Large intestine (tissue), 3 donors: ENCODE results near the gene OGA. TPM values are rescaled to one million over a fixed set of nuclear protein-coding genes. Genes with fewer than 3 reads are reported as not detected.

Source experiments
- DNase-seq, 2 donors: peaks; one replicate each; pipeline versions ENCODE4 v3.0.0 to v3.0.0-alpha.2; 2013
- H3K27ac ChIP-seq: one replicate; pipeline ENCODE4 v1.5.1; 2013; ENCODE audit warnings: low read length
- H3K27me3 ChIP-seq: 2 replicates; pipeline ENCODE4 v1.6.1; 2013; ENCODE audit warnings: low read length; ENCODE audit not compliant: control insufficient read depth, insufficient read depth
- H3K36me3 ChIP-seq: 2 replicates; pipeline ENCODE4 v1.6.1; 2013; ENCODE audit warnings: low read length; ENCODE audit not compliant: control insufficient read depth, insufficient read depth
- H3K4me1 ChIP-seq: one replicate; pipeline ENCODE4 v1.6.1; 2013; ENCODE audit warnings: low read length; ENCODE audit not compliant: control insufficient read depth, insufficient read depth
- H3K4me3 ChIP-seq: one replicate; pipeline ENCODE4 v1.5.1; 2013; ENCODE audit warnings: low read length
- H3K9me3 ChIP-seq: one replicate; pipeline ENCODE4 v1.6.1; 2013; ENCODE audit warnings: mild to moderate bottlenecking, low read depth, low read length, moderate library complexity; ENCODE audit not compliant: control insufficient read depth
- WGBS: methylation state at CpG from one replicate; pipeline ENCODE4 v1.1.5; 2013; ENCODE audit warnings: low lambda C conversion rate; ENCODE audit not compliant: insufficient coverage; 5-methylcytosine and 5-hydroxymethylcytosine counted together
- polyA plus RNA-seq: library from polyadenylated mRNA; unstranded; fragments of 120-200 nt; gene quantifications from one replicate; pipeline ENCODE4 v1.2.1, GENCODE V29; 2013

OGA gene
- polyA plus RNA-seq, 1 donor = 129 TPM

GRCh38 chr10:101838416-101838970 lies 20.2 kb upstream of the OGA start:
- Histone ChIP-seq H3K4me1 (peaks cover 43% of the 10 kb centered on the region), H3K4me3 (peak overlapping the region; percentile 57), H3K27me3 (no peaks in the 10 kb centered on the region), H3K36me3 (no peaks in the 10 kb centered on the region), H3K9me3 (no peaks in the 10 kb centered on the region), H3K27ac (peak overlapping the region; percentile 78)
- WGBS = no CpG with 5 or more reads among the region's 6 CpGs
- DNase-seq = peak in 1 of 2 donors; percentile 42

- no peak overlapping the region for H3K4me3 ChIP-seq
- no peaks in the 10 kb centered on the region for H3K27me3 ChIP-seq
- peak overlapping the region; percentile 78 for H3K27ac ChIP-seq
- H3K36me3 ChIP-seq = no peaks in the 10 kb centered on the region
- peak; percentile 80 to 93 for DNase-seq
- peaks cover 44% of the 10 kb centered on the region for H3K4me1 ChIP-seq
- H3K9me3 ChIP-seq = no peaks in the 10 kb centered on the region
- WGBS = no CpG with 5 or more reads among the region's 2 CpGs
These were observed 19.5 kb upstream of the OGA start for GRCh38 chr10:101837748-101838147.

GRCh38 chr10:101835362-101835761 lies 17.1 kb upstream of the OGA start:
- no peak for DNase-seq
- Histone ChIP-seq H3K4me1 (peaks cover 50% of the 10 kb centered on the region), H3K9me3 (no peaks in the 10 kb centered on the region), H3K27ac (no peak overlapping the region), H3K4me3 (no peak overlapping the region), H3K36me3 (no peaks in the 10 kb centered on the region), H3K27me3 (no peaks in the 10 kb centered on the region)
- WGBS = no CpG with 5 or more reads among the region's 4 CpGs

- peaks cover 52% of the 10 kb centered on the region for H3K4me1 ChIP-seq
- no peak for DNase-seq
These were observed 16.1 kb upstream of the OGA start for GRCh38 chr10:101834341-101834740.

GRCh38 chr10:101833466-101833865 lies 15.2 kb upstream of the OGA start:
- WGBS = no CpG with 5 or more reads among the region's 1 CpG
- no peaks in the 10 kb centered on the region for H3K27me3 ChIP-seq
- no peak for DNase-seq
- H3K9me3 ChIP-seq = no peaks in the 10 kb centered on the region
- no peak overlapping the region for H3K4me3 ChIP-seq
- no peak overlapping the region for H3K27ac ChIP-seq
- no peaks in the 10 kb centered on the region for H3K36me3 ChIP-seq
- peaks cover 51% of the 10 kb centered on the region for H3K4me1 ChIP-seq

More at GRCh38 chr10:101834341-101834740, 16.1 kb upstream of the OGA start:
- H3K27me3 ChIP-seq = no peaks in the 10 kb centered on the region
- WGBS = no CpG with 5 or more reads among the region's 8 CpGs
- H3K4me3 ChIP-seq = no peak overlapping the region
- no peaks in the 10 kb centered on the region for H3K36me3 ChIP-seq
- H3K27ac ChIP-seq = no peak overlapping the region
- no peaks in the 10 kb centered on the region for H3K9me3 ChIP-seq

- peaks cover 8% of the 10 kb centered on the region for H3K36me3 ChIP-seq
- no peak for DNase-seq
- no peak overlapping the region for H3K4me3 ChIP-seq
- no peaks in the 10 kb centered on the region for H3K9me3 ChIP-seq
- no CpG with 5 or more reads among the region's 4 CpGs for WGBS
- H3K4me1 ChIP-seq = peaks cover 41% of the 10 kb centered on the region
- no peaks in the 10 kb centered on the region for H3K27me3 ChIP-seq
- no peak overlapping the region for H3K27ac ChIP-seq
These were observed 14.1 kb upstream of the OGA start for GRCh38 chr10:101832325-101832771.

GRCh38 chr10:101831169-101831811 lies 13.0 kb upstream of the OGA start:
- Histone ChIP-seq H3K9me3 (no peaks in the 10 kb centered on the region), H3K4me1 (peaks cover 33% of the 10 kb centered on the region), H3K36me3 (peaks cover 17% of the 10 kb centered on the region), H3K27ac (peak overlapping the region; percentile 88), H3K4me3 (peak overlapping the region; percentile 51), H3K27me3 (no peaks in the 10 kb centered on the region)
- no peak for DNase-seq
- WGBS = no CpG with 5 or more reads among the region's 9 CpGs

- WGBS = no CpG with 5 or more reads among the region's 56 CpGs
- Histone ChIP-seq H3K9me3 (no peaks in the 10 kb centered on the region), H3K27me3 (no peaks in the 10 kb centered on the region), H3K4me3 (peak overlapping the region; percentile 51), H3K4me1 (peaks cover 32% of the 10 kb centered on the region), H3K27ac (peak overlapping the region; percentile 88), H3K36me3 (peaks cover 21% of the 10 kb centered on the region)
- peak; percentile 94 to 95 for DNase-seq
These were observed 12.3 kb upstream of the OGA start for GRCh38 chr10:101830322-101831168.

GRCh38 chr10:101829561-101830315 lies 11.5 kb upstream of the OGA start:
- peaks cover 32% of the 10 kb centered on the region for H3K4me1 ChIP-seq
- peak overlapping the region; percentile 88 for H3K27ac ChIP-seq
- H3K27me3 ChIP-seq = no peaks in the 10 kb centered on the region
- peak in 1 of 2 donors; percentile 69 for DNase-seq
- no CpG with 5 or more reads among the region's 31 CpGs for WGBS
- H3K9me3 ChIP-seq = no peaks in the 10 kb centered on the region
- peaks cover 28% of the 10 kb centered on the region for H3K36me3 ChIP-seq
- H3K4me3 ChIP-seq = peak overlapping the region; percentile 51
